Hematopoietic multipotent progenitor cell treated with erythropoietin and hydrocortisone succinate and interleukin-3 and kit ligand, for 15 days (in vitro differentiated cells): ENCODE data around the gene HAND2.

Experiments
- DNase-seq: peaks from one replicate; pipeline ENCODE4 v3.0.0-alpha.2; 2015; ENCODE audit warnings: low spot score

Gene HAND2

DNA sequence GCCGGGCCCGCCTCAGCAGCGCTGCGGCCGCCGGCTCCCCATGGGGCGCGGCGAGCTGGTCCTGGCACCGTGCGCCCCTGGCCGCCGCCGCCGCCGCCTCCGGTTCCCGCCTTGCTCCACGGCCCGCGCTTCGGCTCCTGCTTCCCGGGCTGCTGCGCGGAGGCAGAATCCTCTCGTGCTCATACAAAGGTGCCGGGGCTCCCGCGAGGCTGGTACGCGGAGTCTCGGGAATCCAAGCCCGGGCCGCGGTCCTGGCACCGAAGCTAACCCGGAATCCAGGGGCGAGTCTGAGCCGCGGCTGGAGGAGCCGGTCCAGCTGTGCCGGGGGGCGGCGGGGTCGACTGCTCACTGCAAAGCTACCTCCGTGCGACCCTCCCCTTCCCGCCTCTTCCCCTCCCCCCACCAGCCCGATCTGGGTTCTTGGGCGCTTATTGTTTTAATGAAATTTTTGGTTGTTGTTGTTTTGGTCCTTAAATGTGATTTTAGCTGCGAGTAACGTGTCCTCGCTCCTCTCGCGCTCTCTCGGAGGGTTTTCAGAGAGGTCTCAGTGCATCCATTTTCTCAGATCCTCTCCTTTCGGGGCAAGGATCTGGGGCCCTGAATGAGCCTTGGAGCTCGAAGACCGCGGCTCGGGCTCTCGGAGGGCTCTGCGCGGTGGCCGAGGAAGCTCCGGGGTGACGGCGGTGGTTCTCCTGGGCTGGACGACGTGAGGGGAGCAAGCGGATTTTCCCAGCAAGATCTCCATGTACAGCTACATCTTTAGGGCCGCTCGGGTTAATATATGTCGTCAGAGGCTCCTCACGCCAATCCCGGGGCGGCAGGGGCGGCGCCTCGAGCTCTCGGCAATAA, at the start of gene HAND2:
Gene HAND2 (minus strand): TSS at position 753 of the 849 bp plus-strand sequence. CDS start 940 bp downstream, outside the sequence.
- no peak for DNase-seq

DNA sequence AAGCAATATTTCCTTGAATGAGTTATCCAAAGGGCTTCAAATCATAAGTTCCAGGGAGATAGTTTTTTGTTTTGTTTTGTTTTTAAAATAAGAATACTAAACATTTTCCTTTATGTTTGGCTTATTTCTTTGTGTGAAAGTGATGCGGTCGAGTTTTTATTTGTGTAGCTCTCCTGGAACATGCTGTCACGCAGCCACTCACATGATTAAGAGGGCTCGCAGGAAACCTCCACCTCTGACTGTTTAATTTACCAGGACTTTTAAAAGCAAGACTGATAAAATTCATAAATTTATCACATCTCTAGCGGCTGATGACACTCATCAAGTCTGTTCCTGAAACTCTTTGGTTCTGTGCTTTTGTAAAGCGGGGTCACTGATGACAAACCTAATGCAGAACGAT, 48.9 kb upstream of the HAND2 start:
- no peak for DNase-seq

GRCh38 chr4:173577963-173578362, 47.9 kb upstream of the HAND2 start:
- DNase-seq: no peak

DNA sequence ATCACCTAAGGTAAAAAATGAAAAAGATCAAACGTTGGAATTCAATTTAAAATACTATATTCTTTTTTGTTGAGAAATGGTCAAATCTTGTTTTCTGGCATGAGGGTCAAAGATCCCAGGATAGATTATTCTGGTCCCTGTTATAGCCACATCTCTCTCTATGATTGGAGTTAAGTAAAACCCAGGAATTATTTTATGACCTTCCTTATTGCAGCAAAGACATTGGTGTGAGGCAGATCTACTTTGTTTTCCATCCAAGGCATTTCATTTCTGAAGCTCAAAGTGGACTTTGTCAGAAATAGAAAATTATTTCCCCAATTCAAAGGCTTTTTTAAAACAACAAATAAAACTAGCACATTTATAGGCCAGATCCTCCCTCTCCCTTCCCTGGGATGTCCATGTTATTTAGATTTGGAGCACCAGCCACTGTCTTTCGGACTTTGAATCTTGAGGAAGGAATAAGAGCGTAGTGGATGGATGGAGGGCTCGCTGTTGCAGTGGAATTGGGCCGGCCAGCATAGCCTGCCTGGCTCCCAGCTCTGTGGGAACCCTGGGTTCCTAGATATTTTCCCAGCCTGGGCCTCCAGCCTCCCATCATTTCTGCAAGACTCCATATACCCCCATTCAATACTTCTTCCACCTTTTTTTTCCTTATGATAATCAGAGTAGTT, 45.6 kb upstream of the HAND2 start:
- DNase-seq: no peak

- no peak for DNase-seq
These were observed 43.7 kb upstream of the HAND2 start for GRCh38 chr4:173573725-173574124.

- no peak for DNase-seq
These were observed 43.3 kb upstream of the HAND2 start for GRCh38 chr4:173573286-173573685.

GRCh38 chr4:173572493-173573129, 42.6 kb upstream of the HAND2 start:
- DNase-seq: no peak

DNA sequence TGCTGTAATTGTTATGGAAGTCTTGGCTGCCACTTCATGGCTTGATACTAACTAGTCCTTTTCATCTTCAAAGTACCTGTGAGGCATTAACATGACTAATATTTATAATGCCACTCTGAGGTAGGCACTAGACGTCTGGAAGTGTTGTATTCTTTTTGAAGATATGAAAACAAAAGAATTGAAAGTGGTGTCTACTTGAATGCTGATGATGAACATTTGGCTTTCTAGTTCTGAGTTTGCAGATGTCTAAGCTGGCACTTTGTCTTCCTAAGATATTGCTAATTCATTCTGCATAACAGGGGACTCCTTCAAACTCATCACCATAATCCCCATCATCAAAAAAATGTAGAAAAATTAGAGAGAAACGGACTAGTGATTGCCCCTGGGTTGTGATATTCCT, 41.6 kb upstream of the HAND2 start:
- no peak for DNase-seq

- DNase-seq: no peak
These were observed 35.3 kb upstream of the HAND2 start for GRCh38 chr4:173565281-173565680.

- no peak for DNase-seq
These were observed 34.4 kb upstream of the HAND2 start for GRCh38 chr4:173564461-173564860.

- no peak for DNase-seq
These were observed 30.9 kb upstream of the HAND2 start for GRCh38 chr4:173560896-173561295.

DNA sequence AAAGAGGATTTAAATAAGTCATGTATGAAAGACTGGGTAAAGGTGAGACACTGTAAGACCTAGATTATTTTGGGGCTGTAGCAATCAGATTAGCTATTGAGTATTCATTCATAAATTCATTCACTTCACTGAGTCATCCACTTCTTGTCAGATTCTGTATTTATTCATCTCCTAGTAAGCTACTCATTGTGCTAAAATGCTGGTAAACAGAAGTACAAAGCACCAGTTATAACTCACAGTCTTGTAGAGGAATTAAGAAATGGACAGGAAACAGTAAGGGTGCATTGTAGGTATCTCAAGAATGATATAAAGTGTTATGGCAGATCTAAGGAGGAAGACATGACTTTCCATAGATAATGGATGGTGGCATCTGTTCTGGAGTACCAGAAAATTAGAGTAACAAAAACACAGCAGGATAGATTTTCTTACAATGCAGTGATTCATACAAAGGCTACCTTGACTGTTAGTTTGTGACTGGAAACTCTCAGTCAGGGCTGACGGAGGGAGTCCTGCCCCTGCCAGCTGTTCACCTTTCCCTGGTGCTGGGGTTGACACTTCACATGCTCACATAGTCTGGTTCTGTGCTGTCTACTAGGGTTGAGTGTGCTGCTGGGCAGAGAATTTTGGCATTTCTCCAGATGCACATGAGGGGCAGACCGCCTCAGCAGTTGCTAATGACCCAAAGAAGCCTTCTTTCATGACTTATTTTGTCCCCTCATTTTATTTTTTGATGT, 26.5 kb upstream of the HAND2 start:
- DNase-seq: no peak

DNA sequence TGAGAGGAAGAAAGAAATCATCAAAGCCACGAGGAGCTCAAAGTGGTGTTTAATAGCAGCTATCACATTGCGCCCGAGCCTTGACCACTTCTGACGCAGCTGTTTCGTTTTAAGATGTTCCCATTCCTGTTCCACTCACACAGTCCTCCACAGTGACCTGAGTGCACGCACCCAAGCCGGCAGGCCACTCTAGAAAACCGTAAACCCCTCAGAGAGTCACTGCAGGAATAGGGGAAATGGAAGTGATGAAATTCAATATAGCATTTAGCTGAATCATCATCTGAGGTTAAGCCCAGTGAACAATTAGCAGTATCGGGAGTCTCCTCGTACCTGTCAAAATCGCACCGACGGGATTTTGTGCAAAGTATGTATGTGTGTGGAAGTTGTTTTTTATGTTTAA, 17.9 kb upstream of the HAND2 start:
- DNase-seq: no peak

DNA sequence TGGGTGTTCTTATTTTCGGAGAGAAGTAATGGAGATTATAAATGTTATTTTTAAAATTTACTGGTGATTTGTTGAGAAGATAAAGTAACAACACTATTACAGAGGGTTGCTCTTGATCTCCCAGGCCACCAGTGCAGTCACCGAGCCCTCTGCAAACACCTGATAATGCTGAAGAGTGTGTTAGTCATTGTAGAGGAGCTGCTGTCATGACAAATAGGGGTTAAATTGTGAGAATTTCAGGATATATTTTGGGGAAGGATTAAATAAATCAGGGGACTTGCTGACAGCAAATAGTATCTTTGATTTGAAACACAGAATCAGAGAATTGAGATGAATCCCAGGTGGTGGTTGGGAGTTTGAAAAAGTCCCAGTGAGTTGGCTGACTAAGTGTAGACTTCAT, 16.7 kb upstream of the HAND2 start:
- DNase-seq: no peak

GRCh38 chr4:173545440-173545839, 15.4 kb upstream of the HAND2 start:
- DNase-seq: no peak

DNA sequence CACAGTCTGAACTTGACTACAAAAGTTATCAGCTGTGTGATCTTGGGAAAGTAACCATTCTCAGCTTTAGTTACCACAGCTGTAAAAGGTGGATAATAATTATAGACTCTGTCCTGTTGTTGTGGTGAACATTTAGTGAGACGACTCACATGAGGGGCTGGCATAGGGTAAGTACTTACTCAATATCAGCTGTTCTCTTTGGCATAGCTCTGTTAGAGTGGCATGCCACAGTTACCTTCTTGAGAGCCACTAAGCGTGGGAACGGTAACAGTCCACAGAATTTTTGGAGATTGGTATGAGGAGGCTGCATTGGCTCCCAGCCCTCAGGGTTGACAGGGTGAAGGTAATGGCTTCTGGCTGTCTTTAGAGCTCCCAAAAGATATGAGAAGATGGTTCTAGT, 13.2 kb upstream of the HAND2 start:
- no peak for DNase-seq

DNA sequence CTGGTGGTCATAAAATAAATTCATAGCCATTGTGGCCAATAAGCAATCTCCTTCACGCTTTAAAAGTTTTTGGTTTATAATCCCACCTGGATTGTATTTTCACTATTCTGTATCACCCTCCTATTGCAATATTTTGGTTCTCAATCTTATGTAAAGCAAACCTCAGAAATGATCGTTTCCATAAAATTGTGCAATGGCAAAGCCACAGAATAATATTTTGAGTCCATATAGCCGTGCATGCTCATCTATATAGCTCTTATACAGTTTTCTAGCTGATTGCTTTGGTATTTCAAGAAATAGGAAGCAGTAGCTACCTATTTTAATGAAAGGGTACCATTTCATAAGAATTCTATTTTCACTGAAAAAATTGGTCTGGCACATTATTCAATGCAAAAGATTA, 10.0 kb upstream of the HAND2 start:
- DNase-seq: no peak

- DNase-seq: no peak
These were observed 8.9 kb upstream of the HAND2 start for GRCh38 chr4:173538909-173539445.

- DNase-seq: no peak
These were observed 8.3 kb upstream of the HAND2 start for GRCh38 chr4:173538148-173538908.

- DNase-seq: no peak
These were observed 7.7 kb upstream of the HAND2 start for GRCh38 chr4:173537613-173538147.

DNA sequence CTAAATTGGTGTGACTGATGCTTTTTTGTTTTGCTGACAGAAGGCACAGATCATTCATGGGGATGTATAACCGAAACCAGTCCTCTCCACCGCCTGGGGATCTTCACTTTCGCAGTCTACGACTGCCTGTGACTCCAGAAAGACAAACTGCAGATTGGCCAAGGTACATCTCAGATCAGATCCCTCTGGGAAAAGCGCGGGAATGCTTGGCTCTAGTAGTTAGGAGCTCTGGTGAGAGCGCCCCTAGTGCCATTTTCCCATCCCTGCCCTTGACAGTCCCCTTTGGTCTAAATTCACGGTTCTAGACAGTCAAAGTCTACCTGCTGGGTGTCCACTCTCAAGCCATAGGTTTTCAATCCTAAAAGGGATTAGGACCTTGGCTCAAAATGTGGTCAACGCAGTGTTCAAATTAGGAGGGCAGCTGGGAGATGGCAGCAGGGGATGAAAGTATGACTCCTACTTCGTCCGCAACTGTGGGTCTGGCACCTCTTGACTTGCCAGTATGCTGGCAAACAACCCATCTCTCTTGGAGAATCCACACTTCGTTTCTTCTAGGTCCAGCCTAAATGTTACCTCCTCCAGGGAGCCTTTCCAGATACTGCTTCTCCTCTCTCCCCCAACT, 6.9 kb upstream of the HAND2 start:
- DNase-seq: no peak
